HG03575 (cell line): Measurements from ENCODE around the gene TAF4B.
"Not testable (repeated sequence)": the region's sequence is repeated elsewhere in the genome, so short reads cannot be mapped to it uniquely, and the experiment has no call there.

Experiments used
- ATAC-seq: cut with Tn5 transposase; IDR thresholded peaks from one replicate; pipeline ENCODE4 v1.9.1; 2021; ENCODE audit not compliant: unreplicated experiment, insufficient number of reproducible peaks, low FRiP score; ENCODE audit errors: extremely low read depth

TAF4B gene

DNA sequence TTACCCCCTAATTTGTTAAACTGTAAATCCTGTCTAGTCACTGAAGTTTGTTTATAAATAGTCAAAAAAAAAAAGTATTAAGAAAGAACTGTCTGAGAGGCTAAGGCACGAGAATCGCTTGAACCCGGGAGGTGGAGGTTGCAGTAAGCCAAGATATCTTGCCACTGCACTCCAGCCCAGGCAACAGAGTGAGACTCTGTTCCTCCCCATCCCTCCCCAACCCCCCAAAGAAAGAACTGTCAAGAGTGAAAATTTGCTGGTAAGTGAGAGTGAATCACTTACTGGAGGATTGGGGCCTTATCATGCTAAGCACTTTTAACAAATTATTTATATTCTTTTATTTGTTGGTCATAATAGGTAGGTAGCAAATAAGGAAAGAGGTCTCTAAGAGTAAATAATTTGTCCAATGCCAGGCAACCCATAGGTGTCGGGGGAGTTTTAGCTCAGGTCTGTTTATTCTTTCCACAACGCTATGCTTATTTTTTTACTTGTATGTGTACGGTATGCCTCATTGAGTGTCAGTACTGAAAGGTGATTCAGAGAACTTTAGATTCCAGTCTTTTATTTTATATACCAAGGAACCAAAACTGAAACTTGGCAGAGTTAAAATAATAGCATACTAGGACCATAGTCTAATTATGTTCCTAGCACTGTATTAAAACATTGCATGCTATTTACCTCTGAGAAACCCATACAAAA is 2.5 kb downstream of the TAF4B start:
- no peak for ATAC-seq

DNA sequence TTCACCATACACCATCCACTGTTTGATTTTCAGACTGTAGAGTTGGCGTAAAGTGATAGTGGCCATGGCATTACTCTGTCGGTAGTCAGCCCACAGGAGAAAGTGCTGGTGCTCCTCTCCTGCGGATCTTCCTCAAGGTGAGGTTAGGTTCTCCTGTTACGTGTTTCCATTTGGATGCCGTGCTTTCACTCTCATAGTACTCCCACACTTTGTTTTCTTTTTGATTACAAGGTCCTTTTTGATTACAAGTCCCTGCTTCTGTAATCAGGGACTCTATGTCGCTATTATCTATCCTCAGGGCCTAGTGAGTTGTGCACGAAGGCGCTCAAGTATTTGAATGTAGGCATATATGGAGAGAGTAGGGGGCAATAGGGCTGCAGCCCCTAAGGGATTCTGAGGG is 4.3 kb downstream of the TAF4B start:
- no peak for ATAC-seq

DNA sequence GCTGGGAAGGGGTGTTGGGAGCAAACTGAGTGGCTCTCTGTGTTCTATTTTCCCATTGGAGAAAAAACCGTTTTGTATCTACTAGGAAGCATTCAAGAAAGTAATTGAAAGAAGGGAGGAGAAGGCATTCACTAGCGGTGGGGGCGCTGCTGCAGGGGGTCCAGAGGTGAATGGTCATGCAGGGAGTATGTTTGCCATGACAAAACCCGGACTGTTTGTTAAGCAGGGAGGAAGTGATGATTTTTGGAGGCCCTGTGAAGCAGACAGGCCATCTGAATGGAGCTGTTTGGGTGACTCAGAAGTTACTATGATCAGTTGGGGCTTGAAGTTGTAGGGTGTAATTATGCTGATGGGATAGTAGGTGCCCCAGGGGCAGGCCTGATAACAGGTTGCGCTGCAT is 7.0 kb downstream of the TAF4B start:
- no peak for ATAC-seq

DNA sequence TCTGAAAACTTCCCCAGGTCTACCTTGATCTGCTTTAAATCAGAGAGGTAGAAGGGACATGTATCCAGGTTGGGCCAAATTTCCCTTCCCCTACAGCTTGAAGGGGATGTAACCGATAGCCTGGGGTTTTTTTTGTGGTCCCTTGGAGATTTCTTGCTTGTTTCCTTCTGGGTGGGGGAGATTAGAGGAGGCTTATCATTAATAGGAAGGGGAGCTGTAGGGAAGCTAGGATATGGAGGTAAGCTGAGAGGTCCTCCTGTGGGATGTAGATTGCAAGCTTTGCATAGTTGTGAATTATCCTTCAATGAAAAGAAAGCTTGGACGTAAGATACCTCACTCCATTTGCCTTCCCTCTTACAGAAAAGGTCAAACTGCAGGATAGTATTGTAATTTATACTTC is 11.1 kb downstream of the TAF4B start:
- not testable (repeated sequence) for ATAC-seq

DNA sequence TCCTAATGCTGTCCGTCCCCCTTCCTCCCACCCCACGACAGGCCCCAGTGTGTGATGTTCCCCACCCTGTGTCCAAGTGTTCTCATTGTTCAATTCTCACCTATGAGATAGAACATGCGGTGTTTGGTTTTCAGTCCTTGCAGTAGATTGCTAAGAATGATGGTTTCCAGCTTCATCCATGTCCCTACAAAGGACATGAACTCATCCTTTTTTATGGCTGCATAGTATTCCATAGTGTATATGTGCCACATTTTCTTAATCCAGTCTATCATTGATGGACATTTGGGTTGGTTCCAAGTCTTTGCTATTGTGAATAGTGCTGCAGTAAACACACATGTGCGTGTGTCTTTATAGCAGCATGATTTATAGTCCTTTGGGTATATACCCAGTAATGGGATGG is 12.5 kb downstream of the TAF4B start:
- ATAC-seq = not testable (repeated sequence)

DNA sequence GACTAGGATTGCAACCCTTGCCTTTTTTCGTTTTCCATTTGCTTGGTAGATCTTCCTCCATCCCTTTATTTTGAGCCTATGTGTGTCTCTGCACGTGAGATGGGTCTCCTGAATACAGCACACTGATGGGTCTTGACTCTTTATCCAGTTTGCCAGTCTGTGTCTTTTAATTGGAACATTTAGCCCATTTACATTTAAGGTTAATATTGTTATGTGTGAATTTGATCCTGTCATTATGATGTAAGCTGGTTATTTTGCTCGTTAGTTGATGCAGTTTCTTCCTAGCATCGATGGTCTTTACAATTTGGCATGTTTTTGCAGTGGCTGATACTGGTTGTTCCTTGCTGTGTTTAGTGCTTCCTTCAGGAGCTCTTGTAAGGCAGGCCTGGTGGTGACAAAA is 16.1 kb downstream of the TAF4B start:
- ATAC-seq = not testable (repeated sequence)

DNA sequence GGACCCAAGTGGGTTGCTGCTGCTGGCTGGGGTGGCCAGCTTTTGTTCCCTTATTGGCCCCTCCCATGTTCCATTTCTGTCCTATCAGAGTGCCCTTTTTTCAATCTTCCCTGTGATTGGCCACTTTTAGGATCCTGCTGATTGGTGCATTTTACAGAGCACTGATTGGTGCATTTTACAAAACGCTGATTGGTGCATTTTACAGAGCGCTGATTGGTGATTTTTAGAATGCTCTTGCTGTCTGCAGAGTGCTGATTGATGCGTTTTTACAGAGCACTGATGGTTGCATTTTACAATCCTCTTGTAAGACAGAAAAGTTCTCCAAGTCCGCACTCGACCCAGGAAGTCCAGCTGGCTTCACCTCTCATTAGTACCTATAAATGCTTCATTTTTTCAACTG is 19.2 kb downstream of the TAF4B start:
- not testable (repeated sequence) for ATAC-seq

DNA sequence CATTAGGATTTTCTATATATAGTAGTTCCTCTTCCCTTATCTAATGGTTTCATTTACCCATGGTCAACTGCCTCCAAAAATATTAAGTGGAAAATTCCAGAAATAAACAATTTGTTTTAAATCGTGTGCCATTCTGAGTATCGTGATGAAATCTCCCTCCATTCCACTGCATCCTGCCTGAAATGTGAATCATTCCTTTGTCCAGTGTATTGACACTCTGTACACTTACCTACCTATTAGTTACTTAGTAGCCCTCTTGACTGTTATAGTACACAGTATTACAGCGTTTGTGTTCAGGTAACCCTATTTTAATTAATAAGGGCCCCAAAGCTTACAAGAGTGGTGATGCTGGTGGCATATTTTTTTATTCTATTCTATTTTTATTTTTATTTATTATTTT is 26.2 kb downstream of the TAF4B start:
- ATAC-seq = no peak

DNA sequence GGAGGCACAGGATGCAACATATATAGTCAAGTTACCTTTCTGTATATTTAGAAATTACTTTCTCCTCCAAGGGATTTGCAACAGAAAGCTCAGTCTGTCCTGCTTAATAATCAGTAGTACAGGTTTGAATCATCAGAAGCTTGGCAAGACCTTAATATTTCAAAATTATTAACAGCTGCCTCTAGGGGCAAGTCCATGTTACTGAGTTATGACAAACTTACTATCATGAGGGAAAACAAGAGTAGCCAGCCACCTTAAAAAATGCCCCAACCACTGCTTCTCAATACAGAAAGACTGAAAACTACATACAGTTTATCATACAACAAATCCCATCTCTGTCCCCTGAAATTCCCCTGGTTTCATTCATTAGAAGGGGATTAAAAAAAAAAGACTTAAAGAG is 28.6 kb downstream of the TAF4B start:
- ATAC-seq = not testable (repeated sequence)

DNA sequence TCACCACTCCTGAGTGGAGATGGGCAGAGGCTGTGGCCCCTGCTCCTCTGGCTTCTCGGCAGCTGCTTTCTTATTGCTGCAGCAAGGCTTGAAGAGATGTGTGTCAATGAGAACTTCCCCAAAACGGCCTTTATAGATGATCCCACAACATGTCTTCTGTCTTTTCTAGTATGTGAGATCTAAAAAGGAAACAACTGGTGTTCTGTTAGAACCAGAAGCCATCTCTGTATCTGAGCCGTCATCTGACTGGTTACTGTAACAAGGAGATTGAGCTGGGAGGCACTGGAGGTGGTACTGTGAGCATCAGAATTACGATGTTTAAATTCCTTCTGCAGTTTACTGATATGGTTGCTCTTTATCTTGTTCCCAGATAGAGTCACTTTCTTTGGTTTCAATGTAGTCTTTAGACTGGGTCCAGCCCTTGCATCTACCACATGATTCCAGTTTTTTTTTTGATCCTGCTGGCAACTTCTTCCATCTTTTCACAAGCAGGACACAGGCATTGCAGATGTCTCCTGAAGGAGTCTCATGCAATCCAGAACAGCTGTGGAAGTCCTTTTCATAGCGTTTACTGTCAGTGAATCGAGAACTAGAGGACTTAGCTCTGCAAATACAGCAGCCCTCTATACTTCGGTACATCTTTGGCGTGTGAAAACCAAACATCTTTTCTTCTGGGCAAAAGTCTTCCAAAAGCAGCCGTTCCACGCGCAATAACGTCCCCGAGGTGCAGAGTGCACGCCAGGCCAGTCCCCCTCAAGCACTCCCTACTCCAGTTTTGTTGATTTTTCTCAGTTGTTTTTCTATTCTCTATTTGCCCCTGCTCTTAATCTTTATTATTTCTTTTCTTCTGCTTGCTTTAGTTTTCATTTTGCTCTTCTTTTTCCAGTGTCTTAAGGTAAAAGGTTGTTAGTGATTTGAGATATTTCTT is 29.7 kb downstream of the TAF4B start:
- ATAC-seq = no peak

DNA sequence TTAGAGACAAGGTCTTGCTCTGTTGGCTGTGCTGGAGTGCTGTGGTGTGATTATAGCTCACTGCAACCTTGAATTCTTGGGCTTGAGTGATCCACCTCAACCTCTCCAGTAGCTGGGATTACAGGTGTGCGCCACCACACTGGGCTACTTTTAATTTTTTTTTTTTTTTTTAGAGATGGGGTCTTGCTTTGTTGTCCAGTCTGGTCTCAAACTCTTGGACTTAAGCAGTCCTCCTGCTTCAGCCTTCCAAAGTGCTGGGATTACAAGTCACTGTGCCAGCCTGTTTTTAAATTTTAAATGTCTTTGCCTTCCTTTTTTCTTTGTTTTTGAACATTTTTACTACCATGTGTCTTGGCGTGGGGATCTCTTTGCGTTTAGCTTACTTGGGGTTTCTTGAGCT is 32.5 kb downstream of the TAF4B start:
- ATAC-seq = no peak

DNA sequence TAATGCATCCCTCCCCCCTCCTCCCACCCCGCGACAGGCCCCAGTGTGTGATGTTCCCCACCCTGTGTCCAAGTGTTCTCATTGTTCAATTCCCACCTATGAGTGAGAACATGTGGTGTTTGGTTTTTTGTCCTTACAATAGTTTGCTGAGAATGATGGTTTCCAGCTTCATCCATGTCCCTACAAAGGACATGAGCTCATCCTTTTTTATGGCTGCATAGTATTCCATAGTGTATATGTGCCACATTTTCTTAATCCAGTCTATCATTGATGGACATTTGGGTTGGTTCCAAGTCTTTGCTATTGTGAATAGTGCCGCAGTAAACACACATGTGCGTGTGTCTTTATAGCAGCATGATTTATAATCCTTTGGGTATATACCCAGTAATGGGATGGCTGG is 33.2 kb downstream of the TAF4B start:
- not testable (repeated sequence) for ATAC-seq

DNA sequence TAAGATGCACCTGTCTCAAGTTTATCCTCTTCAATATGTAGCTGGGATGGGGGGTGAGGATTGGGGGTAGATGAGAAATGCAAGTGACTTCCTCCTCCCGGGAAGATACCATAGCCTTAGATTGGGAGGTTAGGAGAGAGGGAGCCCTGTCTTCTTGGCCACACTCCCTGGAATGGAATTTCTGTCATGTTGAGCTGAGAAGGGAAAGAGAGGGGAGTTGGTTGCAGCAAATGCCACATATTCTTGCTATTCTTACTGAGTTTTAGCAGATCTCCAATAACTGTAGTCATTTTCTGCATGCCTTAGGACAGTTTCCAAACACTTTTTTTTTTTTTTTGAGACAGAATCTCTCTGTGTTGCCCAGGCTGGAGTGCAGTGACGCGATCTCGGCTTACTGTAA is 35.9 kb downstream of the TAF4B start:
- ATAC-seq = no peak

DNA sequence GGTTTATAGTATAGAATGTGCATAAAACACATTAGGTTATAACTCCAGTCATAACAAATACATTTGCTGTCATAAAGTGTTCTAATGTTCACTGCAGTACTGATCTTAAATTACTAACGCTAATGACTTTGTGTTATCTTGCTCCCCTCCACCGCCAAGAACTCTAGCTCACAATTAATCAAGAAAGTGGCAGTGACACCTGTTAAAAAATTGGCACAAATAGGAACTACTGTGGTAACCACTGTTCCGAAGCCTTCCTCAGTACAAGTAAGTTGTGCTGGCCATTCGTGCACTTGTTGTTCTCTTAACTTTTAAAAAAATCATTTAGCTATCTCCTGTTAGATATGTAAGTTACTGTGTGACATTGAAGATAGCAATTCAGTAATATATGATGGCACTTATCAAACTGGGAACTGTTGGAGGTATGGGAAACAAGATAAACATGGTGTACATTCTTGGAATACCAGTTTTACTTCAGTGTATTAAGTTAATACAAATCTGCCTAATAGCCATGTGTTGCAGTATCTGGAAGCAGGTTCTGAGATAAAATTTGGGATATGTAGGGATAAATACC is 41.2 kb downstream of the TAF4B start:
- ATAC-seq = no peak

DNA sequence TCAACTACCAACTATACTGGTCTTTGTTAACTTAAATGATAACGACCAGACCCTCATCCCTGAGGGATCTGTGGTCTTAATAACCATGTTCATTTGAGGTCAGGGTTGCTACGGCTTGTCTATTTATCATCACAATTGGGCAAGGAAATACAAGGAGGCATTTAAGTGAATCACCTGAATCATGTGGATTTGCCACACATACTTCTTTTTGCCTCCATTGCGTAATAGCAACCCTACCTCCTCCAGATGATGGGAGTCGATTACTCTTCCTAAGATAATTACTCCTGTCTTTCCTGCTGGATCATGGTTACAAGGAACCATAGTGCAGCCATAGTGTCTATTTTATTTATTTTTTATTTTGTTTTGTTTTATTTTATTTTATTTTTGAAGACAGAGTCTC is 42.2 kb downstream of the TAF4B start:
- no peak for ATAC-seq

DNA sequence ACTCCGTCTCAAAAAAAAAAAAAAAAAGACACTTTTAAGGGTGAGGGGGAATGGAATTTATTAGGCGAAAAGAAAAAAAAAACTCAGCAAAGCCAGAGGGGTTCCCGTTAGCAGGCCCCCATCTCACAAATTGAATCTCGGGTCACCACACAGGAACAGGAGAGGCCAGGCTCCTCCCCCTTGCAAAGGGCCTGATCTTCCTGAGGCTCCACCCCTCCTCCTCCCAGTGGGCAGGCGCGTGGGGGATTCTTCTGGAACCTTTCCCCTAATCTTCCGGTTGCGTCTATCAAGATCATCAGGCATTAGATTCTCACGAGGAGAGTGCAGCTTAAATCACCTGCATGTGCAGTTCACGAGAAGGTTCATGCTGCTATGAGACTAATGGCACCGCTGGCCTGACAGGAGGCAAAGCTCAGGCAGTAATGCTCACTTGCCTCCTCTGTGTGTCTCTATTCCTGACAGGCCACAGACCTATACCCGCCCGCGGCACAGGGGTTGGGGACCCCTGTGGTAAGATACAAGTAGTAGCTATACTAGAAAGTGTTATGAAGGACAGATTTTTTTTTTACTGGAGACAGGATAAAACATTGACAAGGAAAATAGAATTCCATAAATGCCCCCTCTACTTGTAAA is 45.8 kb downstream of the TAF4B start:
- no peak for ATAC-seq

DNA sequence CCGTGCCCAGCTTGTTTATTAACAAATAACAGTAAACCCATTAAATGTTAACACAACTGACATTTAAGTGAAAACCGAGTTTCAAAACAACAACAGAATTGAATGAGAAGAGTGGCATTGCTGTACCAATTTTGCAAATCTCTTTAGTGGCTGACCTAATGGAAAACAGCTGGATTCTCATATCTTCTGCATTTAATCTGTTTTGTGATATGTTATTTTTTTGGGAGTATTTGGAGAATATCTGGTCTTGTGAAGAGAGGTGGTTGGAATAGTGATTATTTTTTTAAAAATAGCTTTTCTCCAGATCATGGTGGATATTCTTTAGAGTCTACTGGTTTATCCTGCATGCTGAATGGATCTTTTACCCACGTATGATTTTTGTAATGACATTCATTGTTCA is 51.1 kb downstream of the TAF4B start:
- ATAC-seq = no peak

DNA sequence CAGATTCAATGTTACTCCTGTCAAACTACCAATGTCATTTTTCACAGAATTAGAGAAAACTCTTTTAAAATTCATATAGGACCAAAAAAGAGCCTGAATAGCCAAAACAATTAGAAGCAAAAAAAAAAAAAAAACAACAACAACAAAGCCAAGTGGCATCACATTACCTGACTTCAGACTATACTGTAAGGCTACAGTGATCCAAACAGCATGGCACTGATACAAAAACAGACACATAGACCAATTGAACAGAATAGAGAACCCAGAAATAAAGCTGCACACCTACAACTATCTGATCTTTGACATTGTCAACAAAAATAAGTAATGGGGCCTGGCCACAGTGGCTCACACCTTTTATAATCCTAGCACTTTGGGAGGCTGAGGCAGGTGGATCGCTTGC is 53.2 kb downstream of the TAF4B start:
- no peak for ATAC-seq

DNA sequence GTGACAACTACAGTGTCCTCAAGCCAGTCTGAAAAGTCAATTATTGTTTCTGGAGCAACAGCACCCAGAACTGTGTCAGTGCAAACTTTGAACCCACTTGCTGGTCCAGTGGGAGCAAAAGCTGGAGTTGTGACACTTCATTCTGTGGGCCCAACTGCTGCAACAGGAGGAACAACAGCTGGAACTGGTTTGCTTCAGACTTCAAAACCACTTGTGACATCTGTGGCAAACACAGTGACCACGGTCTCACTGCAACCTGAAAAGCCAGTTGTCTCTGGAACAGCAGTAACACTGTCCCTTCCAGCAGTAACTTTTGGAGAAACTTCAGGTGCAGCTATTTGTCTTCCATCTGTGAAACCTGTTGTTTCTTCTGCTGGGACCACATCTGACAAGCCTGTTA is 59.8 kb downstream of the TAF4B start:
- no peak for ATAC-seq

DNA sequence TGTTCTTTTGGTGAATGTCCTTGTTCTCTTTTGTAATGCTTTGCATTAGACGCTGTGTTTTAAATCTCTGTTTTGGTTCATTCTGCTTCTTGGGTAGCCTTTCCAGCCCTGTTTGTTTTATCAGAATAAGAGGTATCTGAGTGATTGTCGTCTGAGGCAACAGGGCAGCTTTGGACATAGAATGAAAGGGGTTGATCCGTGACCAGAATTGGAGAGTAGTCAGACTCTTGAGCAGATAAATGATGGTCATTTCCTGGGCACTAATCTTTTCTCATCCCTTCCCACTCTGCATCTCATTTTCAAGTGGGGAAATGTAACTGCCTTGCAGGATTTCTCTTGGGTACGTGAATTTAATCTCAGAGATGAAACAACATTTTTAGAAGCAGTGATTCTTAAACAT is 61.4 kb downstream of the TAF4B start:
- no peak for ATAC-seq
